HG03108 (cell line): ENCODE results near the gene TNPO3.
A peak's percentile ranks its signal among the peaks of the same experiment; 100 is the strongest.

Experiments used
- ATAC-seq: cut with Tn5 transposase; IDR thresholded peaks from one replicate; pipeline ENCODE4 v1.9.1; 2021; ENCODE audit warnings: moderate library complexity; ENCODE audit not compliant: unreplicated experiment

Gene TNPO3

GRCh38 chr7:129054438-129055293 lies at the start of gene TNPO3:
Gene TNPO3 (minus strand): TSS chr7:129055111. CDS start chr7:129054770, 341 bp downstream.
- peak; percentile 80 for ATAC-seq

GRCh38 chr7:129103561-129104324 lies 48.8 kb upstream of the TNPO3 start:
- ATAC-seq, result no peak

GRCh38 chr7:129101746-129102145 lies 46.8 kb upstream of the TNPO3 start:
- no peak for ATAC-seq

- no peak for ATAC-seq
These were observed 45.9 kb upstream of the TNPO3 start for GRCh38 chr7:129100827-129101166.

GRCh38 chr7:129098409-129099084 lies 43.6 kb upstream of the TNPO3 start:
- no peak for ATAC-seq

GRCh38 chr7:129095258-129095657 lies 40.3 kb upstream of the TNPO3 start:
- ATAC-seq, result peak; percentile 91

GRCh38 chr7:129094501-129094900 lies 39.6 kb upstream of the TNPO3 start:
- no peak for ATAC-seq

- no peak for ATAC-seq
These were observed 39.1 kb upstream of the TNPO3 start for GRCh38 chr7:129093867-129094456.

GRCh38 chr7:129091484-129092002 lies 36.6 kb upstream of the TNPO3 start:
- ATAC-seq, result no peak

GRCh38 chr7:129090300-129090907 lies 35.5 kb upstream of the TNPO3 start:
- no peak for ATAC-seq

GRCh38 chr7:129089521-129090212 lies 34.8 kb upstream of the TNPO3 start:
- peak; percentile 71 for ATAC-seq

- ATAC-seq, result no peak
These were observed 30.1 kb upstream of the TNPO3 start for GRCh38 chr7:129084801-129085551.

- no peak for ATAC-seq
These were observed 28.6 kb upstream of the TNPO3 start for GRCh38 chr7:129083525-129083924.

- no peak for ATAC-seq
These were observed 23.5 kb upstream of the TNPO3 start for GRCh38 chr7:129078455-129078854.

GRCh38 chr7:129076886-129077285 lies 22.0 kb upstream of the TNPO3 start:
- no peak for ATAC-seq

- ATAC-seq, result no peak
These were observed 20.1 kb upstream of the TNPO3 start for GRCh38 chr7:129074994-129075393.

- no peak for ATAC-seq
These were observed 19.5 kb upstream of the TNPO3 start for GRCh38 chr7:129074361-129074871.

- no peak for ATAC-seq
These were observed 18.8 kb upstream of the TNPO3 start for GRCh38 chr7:129073738-129074137.

GRCh38 chr7:129073204-129073603 lies 18.3 kb upstream of the TNPO3 start:
- no peak for ATAC-seq
